AG04450 (cell line): ENCODE measurements around the gene VSX2. TPM values are rescaled to one million over a fixed set of nuclear protein-coding genes. Genes with fewer than 3 reads are reported as not detected.

Experiments used
- CTCF ChIA-PET: fragments of 300-600, 350-600 bp; formaldehyde crosslinking; extraction: SDS; loops from one replicate; lab custom pipeline; 2022; ENCODE audit warnings: antibody characterized with exemption, inconsistent platforms; lab: Charles Lee
- POLR2A ChIA-PET: fragments of 350-600 bp; formaldehyde crosslinking; extraction: SDS; loops from one replicate; lab custom pipeline; 2021; ENCODE audit warnings: antibody characterized with exemption, inconsistent platforms; lab: Yijun Ruan, JAX
- DNase-seq: peaks from one replicate; pipeline ENCODE4 v3.0.0-alpha.2; 2011; ENCODE audit warnings: low read depth, low spot score
- H3K27ac ChIP-seq: one replicate; pipeline ENCODE4 v1.5.1; 2012; ENCODE audit warnings: low read depth, low read length, control low read depth
- H3K27me3 ChIP-seq: one replicate; pipeline ENCODE4 v1.6.0; 2012; ENCODE audit warnings: low read length; ENCODE audit not compliant: control insufficient read depth, insufficient read depth
- H3K4me3 ChIP-seq: 2 replicates; pipeline ENCODE4 v1.5.1; 2011; ENCODE audit warnings: mild to moderate bottlenecking, low read depth, low read length, control low read depth
- H3K9me3 ChIP-seq: 2 replicates; pipeline ENCODE4 v1.5.1; 2012; ENCODE audit warnings: low read length; ENCODE audit not compliant: control insufficient read depth, insufficient read depth
- CTCF ChIP-seq: IDR thresholded peaks from 2 replicates; pipeline ENCODE4 v1.5.1; 2011; ENCODE audit warnings: low read depth, low read length, control low read depth, inconsistent platforms
- polyA minus RNA-seq: library from RNA; depleted of rRNA, polyadenylated mRNA; stranded (reverse); fragments of >200 nt; gene quantifications from 2 replicates; pipeline ENCODE4 v1.2.3, GENCODE V29; 2011; rRNA and poly(A)+ RNA removed
- polyA plus RNA-seq: library from polyadenylated mRNA; depleted of rRNA; stranded (reverse); fragments of >200 nt; gene quantifications from 2 replicates; pipeline ENCODE4 v1.2.3, GENCODE V29; 2011; rRNA removed

VSX2 gene
- not detected in 2 replicates for polyA plus RNA-seq
- not detected in 2 replicates for polyA minus RNA-seq

- Histone ChIP-seq H3K27me3 (peaks cover 81% of the 10 kb centered on the region), H3K4me3 (no peak within 1 kb of the TSS), H3K9me3 (peaks cover 11% of the 10 kb centered on the region; the same call in 1 of the 2 replicates), H3K27ac (no peak within 1 kb of the TSS)
- no peak for TF ChIP-seq CTCF
- no peak for DNase-seq
- ChIA-PET CTCF (interaction anchor here (2.0 kb wide), 1 partner anchor 13 kb away, joined by 6 read pairs; no protein-coding TSS in a partner anchor), POLR2A (no interaction called here)
Measured at GRCh38 chr14:74238974-74239847, at the start of gene VSX2. VSX2 (plus strand) TSS chr14:74239449; CDS start chr14:74239562, 113 bp downstream.

- no peaks in the 10 kb centered on the region for H3K9me3 ChIP-seq
- no peak for DNase-seq
- POLR2A ChIA-PET: no interaction called here
- no peak overlapping the region for H3K4me3 ChIP-seq
- no peaks in the 10 kb centered on the region for H3K27me3 ChIP-seq
- H3K27ac ChIP-seq: no peak overlapping the region
- TF ChIP-seq CTCF: no peak
- CTCF ChIA-PET: interaction anchor here (0.6 kb wide), 1 partner anchor 50 kb away, joined by 3 read pairs; no protein-coding TSS in a partner anchor
Measured at GRCh38 chr14:74190927-74191575, 48.2 kb upstream of the VSX2 start.

DNA sequence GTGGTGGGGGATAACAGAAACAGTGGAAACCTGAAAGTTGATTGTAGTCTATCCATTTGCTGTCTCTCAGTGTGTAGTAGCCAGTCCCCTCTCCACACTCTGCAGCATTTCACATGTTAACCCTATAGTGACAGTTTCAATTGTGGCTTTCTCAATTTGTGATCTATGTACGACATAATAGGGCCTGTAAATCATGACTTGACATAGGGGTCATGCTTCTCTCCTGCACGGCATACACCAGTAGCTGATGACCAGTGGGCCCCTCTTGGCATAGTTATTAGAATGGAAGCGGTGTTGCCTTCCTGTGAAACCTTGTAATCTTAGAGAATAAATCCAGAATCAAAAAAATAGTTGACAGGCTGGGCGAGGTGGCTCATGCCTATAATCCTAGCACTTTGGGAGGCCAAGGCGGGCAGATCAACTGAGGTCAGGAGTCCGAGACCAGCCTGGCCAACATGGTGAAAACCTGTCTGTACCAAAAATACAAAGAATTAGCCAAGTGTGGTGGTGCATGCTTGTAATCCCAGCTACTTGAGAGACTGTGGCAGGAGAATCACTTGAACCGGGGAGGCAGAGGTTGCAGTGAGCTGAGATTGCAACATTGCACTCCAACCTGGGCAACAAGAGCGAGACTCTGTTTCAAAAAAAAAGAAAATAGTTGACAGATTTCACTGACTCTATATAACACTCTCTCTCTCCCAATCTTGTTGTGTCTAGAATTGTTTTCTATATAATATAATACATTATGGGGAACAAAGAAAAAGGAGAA is 44.6 kb upstream of the VSX2 start:
- ChIA-PET CTCF (interaction anchor here (1.1 to 1.3 kb wide), 2 partner anchors 22 to 82 kb away, joined by 3 to 4 read pairs; no protein-coding TSS in a partner anchor), POLR2A (no interaction called here)
- Histone ChIP-seq H3K4me3 (no peak overlapping the region), H3K27ac (no peak overlapping the region), H3K9me3 (no peaks in the 10 kb centered on the region), H3K27me3 (no peaks in the 10 kb centered on the region)
- TF ChIP-seq CTCF: no peak
- no peak for DNase-seq

- no peak for DNase-seq
- H3K27ac ChIP-seq: no peak overlapping the region
- H3K27me3 ChIP-seq: no peaks in the 10 kb centered on the region
- H3K9me3 ChIP-seq: no peaks in the 10 kb centered on the region
- H3K4me3 ChIP-seq: no peak overlapping the region
- ChIA-PET CTCF (no interaction called here), POLR2A (no interaction called here)
- TF ChIP-seq CTCF: no peak
Measured at GRCh38 chr14:74195623-74196022, 43.6 kb upstream of the VSX2 start.
